Middle frontal gyrus (tissue), 1 donor: ENCODE measurements around the gene IGSF11.

ENCODE experiments used
- DNase-seq: peaks from one replicate; pipeline ENCODE4 v3.0.0-alpha.2; 2015; ENCODE audit warnings: low spot score; ENCODE audit errors: extremely low spot score

The IGSF11 gene

DNA sequence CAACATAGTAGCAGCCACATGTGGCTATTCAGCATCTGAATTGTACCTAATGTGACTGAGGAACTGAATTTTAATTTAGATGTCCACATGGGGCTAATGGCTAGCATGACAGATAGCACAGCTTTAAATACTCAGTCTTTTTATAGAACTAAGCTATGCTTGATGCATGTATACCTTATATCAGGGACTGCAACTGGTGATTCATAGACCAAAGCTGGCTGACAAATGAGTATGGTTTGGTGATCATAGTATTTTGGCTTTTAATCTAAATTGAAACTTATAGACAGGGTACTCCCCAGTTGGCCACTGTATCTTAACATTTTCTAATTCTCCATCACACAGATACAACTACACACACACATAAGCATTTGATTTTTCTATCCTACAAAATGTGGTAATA, 83.6 kb downstream of the IGSF11 start:
- DNase-seq: no peak

- DNase-seq: no peak
Measured at GRCh38 chr3:118949113-118949760, 85.4 kb downstream of the IGSF11 start.

DNA sequence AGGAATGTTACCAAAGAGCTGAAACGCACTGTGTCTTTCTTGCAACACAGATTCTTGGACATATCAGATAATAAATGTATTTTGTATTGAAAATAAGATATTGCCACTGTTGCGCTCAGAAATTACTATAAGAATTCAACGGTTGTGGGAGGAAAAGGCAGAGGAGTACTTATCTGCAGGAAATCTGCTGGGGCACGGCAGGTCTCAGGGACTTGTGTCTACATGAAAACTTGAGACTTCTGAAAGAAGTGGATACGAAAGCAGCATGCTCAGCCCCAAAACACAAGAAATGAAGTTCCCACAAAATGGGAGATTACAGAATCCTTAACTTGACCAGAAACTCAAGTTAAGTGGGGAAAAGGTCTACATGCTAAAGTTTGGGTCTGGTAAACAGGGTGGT, 86.5 kb downstream of the IGSF11 start:
- DNase-seq: no peak

DNA sequence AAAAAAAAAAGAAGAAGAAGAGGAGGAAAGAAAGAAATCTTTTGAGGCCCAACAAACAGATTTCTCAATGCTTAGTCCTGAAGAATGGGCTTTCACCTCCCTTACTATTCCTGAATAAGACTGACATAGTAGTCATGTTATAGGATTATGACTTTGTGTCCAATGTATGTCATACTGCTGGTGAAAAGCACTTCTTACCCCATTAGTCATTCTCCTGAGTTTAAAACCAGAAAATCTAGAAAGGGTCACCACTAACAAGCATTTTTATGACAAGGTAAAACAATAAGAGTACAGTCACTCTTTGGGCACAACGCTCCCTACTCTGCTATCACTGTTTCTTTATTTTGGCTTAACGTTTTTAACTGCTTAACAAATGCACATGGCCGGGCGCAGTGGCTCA, 88.2 kb downstream of the IGSF11 start:
- DNase-seq: no peak

DNA sequence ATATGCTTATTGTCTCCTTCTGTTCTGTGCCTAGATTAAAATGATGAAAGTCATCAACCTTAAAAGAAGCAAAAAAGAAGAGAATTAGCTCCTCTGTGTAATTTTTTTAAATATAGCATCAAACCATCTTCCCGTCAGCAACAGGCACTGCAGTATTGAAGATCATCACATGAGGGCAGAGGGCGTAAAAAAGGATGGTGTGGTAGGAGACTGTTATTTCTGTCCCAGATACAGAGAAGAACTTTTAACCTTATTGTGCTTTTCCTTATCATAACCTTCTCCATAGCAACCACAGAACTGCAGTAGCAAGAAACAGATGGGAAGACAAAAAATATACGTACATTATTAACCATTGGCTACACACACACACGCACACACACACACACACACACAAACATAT, 88.8 kb downstream of the IGSF11 start:
- DNase-seq: no peak

DNA sequence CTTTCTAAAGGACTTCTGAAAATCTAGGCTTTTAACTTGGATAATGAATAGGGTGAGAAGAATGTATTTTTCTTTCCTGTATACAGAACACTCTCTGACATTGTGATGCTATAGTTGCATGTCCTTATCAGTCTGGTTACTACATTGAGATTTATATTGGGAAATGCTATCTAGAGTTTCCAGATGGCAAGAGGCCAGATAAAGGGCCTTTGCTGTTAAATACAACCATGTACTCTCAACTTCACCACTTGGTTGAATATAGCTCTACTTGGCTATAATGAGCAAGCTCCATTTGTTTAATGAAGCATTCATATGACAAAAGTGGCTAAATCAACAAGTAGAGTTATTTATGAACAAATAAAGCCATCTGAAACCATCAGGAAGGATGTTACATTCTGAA, 91.0 kb downstream of the IGSF11 start:
- no peak for DNase-seq

- no peak for DNase-seq
Measured at GRCh38 chr3:118942671-118943070, 92.0 kb downstream of the IGSF11 start.

DNA sequence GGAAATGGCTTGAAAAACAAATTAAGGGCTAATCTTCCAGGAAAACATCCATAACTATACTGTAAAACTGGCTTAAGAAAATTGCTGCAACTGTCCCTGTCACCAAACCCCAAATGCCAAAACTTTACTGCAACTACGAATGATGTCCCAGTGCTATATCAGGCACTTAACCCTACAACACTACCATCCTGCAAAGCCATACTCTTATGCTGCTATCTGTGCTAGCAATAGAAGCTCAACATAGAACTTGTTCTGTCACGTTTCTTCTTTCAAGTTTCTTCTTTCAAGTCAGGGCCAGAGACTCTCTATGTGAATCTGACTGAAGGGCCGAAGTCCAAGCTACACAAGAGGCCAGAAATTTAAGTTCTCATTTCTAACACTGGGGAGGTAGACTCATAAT, 92.5 kb downstream of the IGSF11 start:
- DNase-seq: no peak

DNA sequence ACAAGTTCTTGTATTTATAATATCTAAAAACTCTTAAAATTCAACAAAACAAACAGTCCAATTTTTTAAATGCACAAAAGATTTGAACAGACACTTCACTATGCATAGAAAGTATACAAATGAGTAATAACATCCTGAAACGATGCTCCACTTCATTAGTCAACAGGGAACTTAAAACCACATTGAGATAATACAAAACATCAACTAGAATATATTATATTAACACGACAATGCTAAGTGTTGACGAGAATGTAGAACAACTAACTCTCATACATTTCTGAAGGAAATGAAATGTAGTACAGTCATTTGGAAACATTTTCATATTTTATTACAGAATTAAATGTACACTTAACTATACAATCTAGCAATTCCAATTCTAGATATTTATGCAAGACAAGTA, 93.4 kb downstream of the IGSF11 start:
- DNase-seq: no peak

DNA sequence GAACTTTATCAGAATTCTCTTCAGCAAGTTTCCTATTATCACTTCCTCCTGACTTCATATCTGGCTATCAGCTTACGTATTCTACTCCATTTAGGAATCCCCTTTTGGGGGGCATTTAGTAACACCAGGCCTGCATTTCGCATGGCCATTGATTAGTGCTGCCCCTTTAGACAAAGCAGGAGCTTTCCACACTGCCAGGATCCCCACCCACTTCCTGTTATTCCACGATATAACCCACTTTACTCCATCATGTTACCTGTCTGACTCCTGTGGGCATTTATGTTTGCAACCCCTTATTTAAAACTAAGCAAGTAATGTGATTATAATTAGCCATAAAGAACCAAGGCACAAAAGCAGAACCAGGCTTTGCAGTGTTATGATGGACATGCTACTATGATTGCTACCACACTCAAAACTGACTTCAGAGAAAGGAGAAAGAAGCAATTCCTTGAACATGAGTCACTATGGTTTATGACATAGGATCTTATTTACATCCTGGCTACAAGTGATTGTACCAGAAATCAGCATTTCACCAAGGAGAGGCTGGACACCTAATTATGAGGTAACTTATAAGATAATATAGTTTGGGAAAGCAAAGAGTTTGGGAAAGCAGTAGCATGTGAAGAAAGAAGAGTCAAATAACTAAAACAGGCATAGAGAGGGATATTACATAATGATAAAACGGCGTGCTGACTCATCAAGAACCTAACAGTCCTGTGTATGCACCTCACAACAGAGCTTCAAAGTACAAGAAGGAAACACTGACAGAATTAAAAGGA, 96.3 kb downstream of the IGSF11 start:
- DNase-seq: no peak

- no peak for DNase-seq
Measured at GRCh38 chr3:118936811-118937210, 97.8 kb downstream of the IGSF11 start.

- no peak for DNase-seq
Measured at GRCh38 chr3:118932822-118933558, 101.7 kb downstream of the IGSF11 start.

- DNase-seq: no peak
Measured at GRCh38 chr3:118931996-118932395, 102.7 kb downstream of the IGSF11 start.

- no peak for DNase-seq
Measured at GRCh38 chr3:118927449-118927848, 107.2 kb downstream of the IGSF11 start.

- no peak for DNase-seq
Measured at GRCh38 chr3:118912188-118912587, 122.5 kb downstream of the IGSF11 start.

- no peak for DNase-seq
Measured at GRCh38 chr3:118910332-118910731, 124.3 kb downstream of the IGSF11 start.

- DNase-seq: no peak
Measured at GRCh38 chr3:118909763-118910162, 124.9 kb downstream of the IGSF11 start.

- DNase-seq: no peak
Measured at GRCh38 chr3:118907909-118908308, 126.7 kb downstream of the IGSF11 start.

DNA sequence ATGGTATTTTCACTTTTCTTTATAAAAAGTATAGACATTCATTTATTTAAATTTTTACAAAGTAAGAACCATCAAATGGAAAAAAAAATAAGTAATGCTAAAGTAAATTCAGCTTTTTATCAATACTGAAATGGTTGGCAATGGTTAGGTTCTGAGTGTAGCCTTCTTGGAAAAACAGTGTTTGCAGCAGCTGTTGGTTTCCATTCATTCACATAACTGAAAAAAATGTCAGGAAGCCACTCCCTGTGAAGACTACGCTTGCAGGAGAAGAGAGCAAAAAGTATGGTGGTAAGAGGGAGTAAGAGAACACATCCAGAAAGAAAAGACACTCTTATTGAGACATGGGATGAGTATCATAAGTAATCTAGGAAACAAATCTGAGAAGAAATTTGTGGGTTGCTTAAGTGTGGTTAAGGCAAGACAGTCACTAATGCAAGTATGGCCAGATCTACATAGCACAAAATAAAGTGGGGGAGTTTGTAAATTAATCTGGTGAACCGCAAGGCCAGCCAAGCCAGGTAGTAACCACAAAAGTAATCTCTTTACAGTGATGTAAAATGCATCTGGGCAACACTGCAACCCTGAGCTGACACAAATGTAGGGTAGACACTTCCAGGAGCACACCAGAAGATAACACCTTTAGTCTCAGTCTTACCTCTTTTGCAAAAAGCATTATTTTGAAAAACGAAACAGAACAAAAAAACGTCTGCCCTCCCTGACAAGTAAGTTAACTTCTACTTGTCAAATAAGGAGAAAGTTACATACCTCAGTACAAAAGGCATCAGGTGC, 133.7 kb downstream of the IGSF11 start:
- DNase-seq: no peak

DNA sequence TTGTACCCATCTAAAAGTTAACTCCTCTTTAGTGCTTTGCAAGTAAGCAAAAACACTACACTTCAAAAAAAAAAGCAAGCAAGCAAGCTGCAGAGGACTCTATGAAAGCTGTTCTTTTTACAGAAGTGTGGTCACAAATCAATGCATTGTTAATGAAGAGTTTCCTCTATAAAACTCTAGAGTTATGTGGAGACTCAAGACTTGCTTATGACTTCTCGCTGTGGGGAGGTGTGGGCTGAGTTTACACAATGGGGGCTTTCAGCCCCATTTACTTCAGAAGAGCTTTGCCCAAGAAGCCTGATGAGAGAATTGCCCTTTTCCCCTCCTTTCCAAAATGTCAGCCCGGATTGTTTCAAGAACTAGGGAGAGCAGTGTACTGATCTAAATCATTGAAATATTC, 144.4 kb downstream of the IGSF11 start:
- no peak for DNase-seq

- no peak for DNase-seq
Measured at GRCh38 chr3:118889691-118890090, 145.0 kb downstream of the IGSF11 start.

- DNase-seq: no peak
Measured at GRCh38 chr3:118886708-118887107, 147.9 kb downstream of the IGSF11 start.
